NCI-H2171 (cell line): ENCODE measurements around the gene BIRC2.
"Not testable (repeated sequence)": the region's sequence is repeated elsewhere in the genome, so short reads cannot be mapped to it uniquely, and the experiment has no call there.

ENCODE experiments used
- DNase-seq: peaks from one replicate; lab custom pipeline; 2025; lab: John Stamatoyannopoulos, UW

The BIRC2 gene

GRCh38 chr11:102346748-102347461 lies at the start of gene BIRC2:
TSS of gene BIRC2 (plus strand) at chr11:102347214. CDS start at chr11:102349855, 2,641 bp downstream.
- DNase-seq: peak; percentile 77

GRCh38 chr11:102300837-102301236 lies 46.2 kb upstream of the BIRC2 start:
- not testable (repeated sequence) for DNase-seq

- DNase-seq: no peak
Measured at GRCh38 chr11:102302241-102302640, 44.8 kb upstream of the BIRC2 start.

- no peak for DNase-seq
Measured at GRCh38 chr11:102304686-102305085, 42.3 kb upstream of the BIRC2 start.

- no peak for DNase-seq
Measured at GRCh38 chr11:102305352-102306047, 41.5 kb upstream of the BIRC2 start.

- DNase-seq: no peak
Measured at GRCh38 chr11:102306048-102306597, 40.9 kb upstream of the BIRC2 start.

- DNase-seq: no peak
Measured at GRCh38 chr11:102306817-102307726, 39.9 kb upstream of the BIRC2 start.

GRCh38 chr11:102307727-102308038 lies 39.3 kb upstream of the BIRC2 start:
- no peak for DNase-seq

- DNase-seq: no peak
Measured at GRCh38 chr11:102309621-102310541, 37.1 kb upstream of the BIRC2 start.

GRCh38 chr11:102312667-102313066 lies 34.3 kb upstream of the BIRC2 start:
- DNase-seq: no peak

- DNase-seq: no peak
Measured at GRCh38 chr11:102313238-102313940, 33.6 kb upstream of the BIRC2 start.

- DNase-seq: no peak
Measured at GRCh38 chr11:102314784-102315183, 32.2 kb upstream of the BIRC2 start.

- DNase-seq: no peak
Measured at GRCh38 chr11:102316346-102316904, 30.6 kb upstream of the BIRC2 start.

GRCh38 chr11:102317099-102317767 lies 29.8 kb upstream of the BIRC2 start, which contains the start of gene BIRC3:
TSS of gene BIRC3 (plus strand) at chr11:102317484. CDS start at chr11:102324510, 7,026 bp downstream.
- peak; percentile 30 for DNase-seq

- no peak for DNase-seq
Measured at GRCh38 chr11:102317768-102318103, 29.3 kb upstream of the BIRC2 start.

GRCh38 chr11:102318469-102318868 lies 28.5 kb upstream of the BIRC2 start:
- no peak for DNase-seq

GRCh38 chr11:102319544-102319943 lies 27.5 kb upstream of the BIRC2 start:
- no peak for DNase-seq

- DNase-seq: no peak
Measured at GRCh38 chr11:102320188-102320587, 26.8 kb upstream of the BIRC2 start.

GRCh38 chr11:102320679-102321078 lies 26.3 kb upstream of the BIRC2 start:
- no peak for DNase-seq

GRCh38 chr11:102322560-102322959 lies 24.5 kb upstream of the BIRC2 start:
- no peak for DNase-seq
